Ishikawa (cell line): ENCODE results near the gene PARD3.

Experiments used
- CEBPB ChIP-seq: IDR thresholded peaks from 2 replicates; pipeline ENCODE4 v1.6.1; 2012
- CREB1 ChIP-seq: IDR thresholded peaks from 2 replicates; pipeline ENCODE4 v1.6.1; 2012; ENCODE audit warnings: low read depth
- EGR1 ChIP-seq: IDR thresholded peaks from 2 replicates; pipeline ENCODE4 v1.6.1; 2012
- EP300 ChIP-seq: IDR thresholded peaks from 2 replicates; pipeline ENCODE4 v1.6.1; 2012; ENCODE audit warnings: borderline replicate concordance
- FOXM1 ChIP-seq: IDR thresholded peaks from 2 replicates; pipeline ENCODE4 v1.6.1; 2012; ENCODE audit warnings: low read depth, borderline replicate concordance
- MAX ChIP-seq: IDR thresholded peaks from 2 replicates; pipeline ENCODE4 v1.6.1; 2012
- NFIC ChIP-seq: IDR thresholded peaks from 2 replicates; pipeline ENCODE4 v1.6.1; 2012
- RAD21 ChIP-seq: IDR thresholded peaks from 2 replicates; pipeline ENCODE4 v1.6.1; 2012; ENCODE audit warnings: low read depth
- TAF1 ChIP-seq: IDR thresholded peaks from 2 replicates; pipeline ENCODE4 v1.6.1; 2012; ENCODE audit warnings: low read depth, mild to moderate bottlenecking
- TCF12 ChIP-seq: IDR thresholded peaks from 2 replicates; pipeline ENCODE4 v1.6.1; 2012; ENCODE audit warnings: low read depth
- TEAD4 ChIP-seq: IDR thresholded peaks from 2 replicates; pipeline ENCODE4 v1.6.1; 2012
- YY1 ChIP-seq: IDR thresholded peaks from 2 replicates; pipeline ENCODE4 v1.6.1; 2012; ENCODE audit warnings: low read depth
- ZBTB7A ChIP-seq: IDR thresholded peaks from 2 replicates; pipeline ENCODE4 v1.6.1; 2012; ENCODE audit warnings: low read depth
- TF ChIP-seq, protein P1 (sequence below): IDR thresholded peaks from 2 replicates; pipeline ENCODE4 v1.6.1; 2012; ENCODE audit warnings: low read depth, mild to moderate bottlenecking
- TF ChIP-seq, protein P2 (sequence below): IDR thresholded peaks from 2 replicates; pipeline ENCODE4 v1.6.1; 2012

Gene PARD3

DNA sequence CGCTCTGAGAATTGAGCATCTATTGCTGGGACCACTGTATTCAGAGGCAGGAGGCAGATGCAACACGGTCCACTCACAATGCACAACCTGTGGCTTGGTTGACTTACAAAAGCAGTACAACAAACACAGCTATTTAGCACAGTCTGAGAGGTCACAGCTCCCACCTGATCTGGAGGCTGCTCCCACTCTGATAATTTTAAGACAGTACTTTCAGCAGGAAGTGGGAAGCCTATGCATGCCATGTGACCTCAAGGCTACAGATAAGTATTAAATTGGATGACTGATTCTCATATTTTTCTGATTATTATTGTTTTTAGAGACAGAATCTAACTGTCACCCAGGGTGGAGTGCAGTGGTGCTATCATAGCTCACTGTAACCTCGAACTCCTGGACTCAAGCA is 659.3 kb downstream of the PARD3 start:
- TF ChIP-seq TAF1 (no peak), TCF12 (no peak), CREB1 (no peak), TEAD4 (no peak)
- TF ChIP-seq, protein P1, sequence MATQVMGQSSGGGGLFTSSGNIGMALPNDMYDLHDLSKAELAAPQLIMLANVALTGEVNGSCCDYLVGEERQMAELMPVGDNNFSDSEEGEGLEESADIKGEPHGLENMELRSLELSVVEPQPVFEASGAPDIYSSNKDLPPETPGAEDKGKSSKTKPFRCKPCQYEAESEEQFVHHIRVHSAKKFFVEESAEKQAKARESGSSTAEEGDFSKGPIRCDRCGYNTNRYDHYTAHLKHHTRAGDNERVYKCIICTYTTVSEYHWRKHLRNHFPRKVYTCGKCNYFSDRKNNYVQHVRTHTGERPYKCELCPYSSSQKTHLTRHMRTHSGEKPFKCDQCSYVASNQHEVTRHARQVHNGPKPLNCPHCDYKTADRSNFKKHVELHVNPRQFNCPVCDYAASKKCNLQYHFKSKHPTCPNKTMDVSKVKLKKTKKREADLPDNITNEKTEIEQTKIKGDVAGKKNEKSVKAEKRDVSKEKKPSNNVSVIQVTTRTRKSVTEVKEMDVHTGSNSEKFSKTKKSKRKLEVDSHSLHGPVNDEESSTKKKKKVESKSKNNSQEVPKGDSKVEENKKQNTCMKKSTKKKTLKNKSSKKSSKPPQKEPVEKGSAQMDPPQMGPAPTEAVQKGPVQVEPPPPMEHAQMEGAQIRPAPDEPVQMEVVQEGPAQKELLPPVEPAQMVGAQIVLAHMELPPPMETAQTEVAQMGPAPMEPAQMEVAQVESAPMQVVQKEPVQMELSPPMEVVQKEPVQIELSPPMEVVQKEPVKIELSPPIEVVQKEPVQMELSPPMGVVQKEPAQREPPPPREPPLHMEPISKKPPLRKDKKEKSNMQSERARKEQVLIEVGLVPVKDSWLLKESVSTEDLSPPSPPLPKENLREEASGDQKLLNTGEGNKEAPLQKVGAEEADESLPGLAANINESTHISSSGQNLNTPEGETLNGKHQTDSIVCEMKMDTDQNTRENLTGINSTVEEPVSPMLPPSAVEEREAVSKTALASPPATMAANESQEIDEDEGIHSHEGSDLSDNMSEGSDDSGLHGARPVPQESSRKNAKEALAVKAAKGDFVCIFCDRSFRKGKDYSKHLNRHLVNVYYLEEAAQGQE: no peak

DNA sequence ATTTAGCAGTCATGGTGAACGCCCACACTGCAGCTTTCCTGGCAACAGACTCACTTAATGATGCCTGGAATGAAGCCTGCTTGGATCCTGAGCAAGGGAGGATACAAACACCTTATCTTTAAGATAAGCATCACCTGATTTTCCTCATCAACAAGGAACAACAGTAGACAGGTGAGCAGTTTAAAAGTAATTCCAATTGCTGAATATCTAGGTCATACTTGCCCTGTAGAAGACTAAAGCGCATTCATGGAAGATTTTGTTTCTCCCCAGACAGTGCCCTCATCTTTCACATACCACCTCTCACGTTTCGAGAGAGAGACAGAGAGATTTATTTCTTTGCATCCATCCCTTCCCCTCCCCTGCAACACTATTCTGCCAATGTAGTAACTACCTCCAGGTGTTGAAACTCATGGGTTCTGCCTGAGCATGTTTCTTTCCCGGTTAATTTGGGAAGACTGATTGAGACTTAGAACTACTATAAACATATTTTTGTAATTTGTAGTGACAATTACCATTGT is 660.7 kb downstream of the PARD3 start:
- TF ChIP-seq TCF12: no peak
- no peak for TF ChIP-seq TAF1
- no peak for TF ChIP-seq EGR1
- TF ChIP-seq FOXM1: no peak
- TF ChIP-seq, protein P1: no peak
- no peak for TF ChIP-seq YY1
- TF ChIP-seq RAD21: no peak
- TF ChIP-seq EP300: no peak
- TF ChIP-seq CEBPB: no peak
- TF ChIP-seq ZBTB7A: no peak

DNA sequence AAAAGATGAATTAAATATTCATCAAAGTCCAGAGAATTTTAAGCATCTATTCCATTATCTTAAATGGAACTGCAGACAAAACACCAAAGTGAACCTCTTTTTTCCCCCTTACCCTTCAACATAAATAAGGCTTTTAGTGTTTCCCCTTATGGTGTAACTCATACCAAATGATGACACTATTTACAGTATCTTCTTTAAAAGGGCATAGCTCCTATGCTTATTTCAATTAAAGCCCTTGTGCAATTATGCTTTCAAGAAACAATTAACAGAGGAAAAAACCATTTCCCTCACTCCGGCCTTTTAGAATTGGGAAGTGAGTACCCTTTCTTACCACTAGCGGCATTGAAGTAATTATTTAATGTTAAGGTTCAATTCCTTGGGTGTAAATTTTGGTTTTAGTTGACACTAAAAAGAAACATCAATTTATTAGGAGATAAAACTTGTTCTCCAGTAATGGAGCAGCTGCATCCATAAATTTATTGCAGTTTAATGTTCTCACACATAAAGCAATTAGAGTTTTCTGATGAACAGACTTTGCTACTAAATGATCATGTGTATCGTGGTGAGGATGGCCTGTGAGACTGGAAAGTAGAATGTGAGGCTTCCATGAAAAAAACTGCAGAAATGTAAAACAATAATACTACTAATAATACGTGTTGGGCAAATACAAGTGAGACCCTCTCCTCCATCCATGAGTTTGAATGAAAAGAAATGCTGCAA is 661.3 kb downstream of the PARD3 start:
- TF ChIP-seq EGR1: no peak
- no peak for TF ChIP-seq YY1
- TF ChIP-seq CEBPB: no peak
- TF ChIP-seq, protein P2, sequence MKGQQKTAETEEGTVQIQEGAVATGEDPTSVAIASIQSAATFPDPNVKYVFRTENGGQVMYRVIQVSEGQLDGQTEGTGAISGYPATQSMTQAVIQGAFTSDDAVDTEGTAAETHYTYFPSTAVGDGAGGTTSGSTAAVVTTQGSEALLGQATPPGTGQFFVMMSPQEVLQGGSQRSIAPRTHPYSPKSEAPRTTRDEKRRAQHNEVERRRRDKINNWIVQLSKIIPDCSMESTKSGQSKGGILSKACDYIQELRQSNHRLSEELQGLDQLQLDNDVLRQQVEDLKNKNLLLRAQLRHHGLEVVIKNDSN: no peak
- no peak for TF ChIP-seq FOXM1
- TF ChIP-seq CREB1: no peak
- TF ChIP-seq MAX: no peak
- no peak for TF ChIP-seq TAF1

DNA sequence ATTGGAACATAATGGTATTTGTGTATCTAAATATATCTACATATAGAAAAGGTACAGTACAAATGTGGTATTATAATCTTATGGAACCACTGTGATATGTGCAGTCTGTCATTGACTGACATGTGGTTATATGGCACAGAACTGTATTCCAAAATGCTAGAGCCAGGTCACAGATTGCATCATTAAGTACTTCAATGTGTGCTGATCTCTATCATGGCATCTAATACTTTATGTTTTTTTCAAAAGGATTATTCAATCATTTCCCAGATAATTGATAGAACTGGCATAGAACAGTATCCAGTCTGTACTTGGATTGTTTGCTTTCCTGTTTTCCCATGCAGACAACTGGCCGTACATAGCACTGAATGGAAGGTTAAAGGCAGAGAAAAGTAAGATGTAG is 662.7 kb downstream of the PARD3 start:
- no peak for TF ChIP-seq NFIC
- no peak for TF ChIP-seq EGR1
- TF ChIP-seq TAF1: no peak
- TF ChIP-seq ZBTB7A: no peak
- TF ChIP-seq FOXM1: no peak
- no peak for TF ChIP-seq TCF12
- TF ChIP-seq TEAD4: no peak
- TF ChIP-seq YY1: no peak
- TF ChIP-seq CREB1: no peak
- TF ChIP-seq MAX: no peak
- TF ChIP-seq RAD21: no peak
- TF ChIP-seq, protein P1: no peak

DNA sequence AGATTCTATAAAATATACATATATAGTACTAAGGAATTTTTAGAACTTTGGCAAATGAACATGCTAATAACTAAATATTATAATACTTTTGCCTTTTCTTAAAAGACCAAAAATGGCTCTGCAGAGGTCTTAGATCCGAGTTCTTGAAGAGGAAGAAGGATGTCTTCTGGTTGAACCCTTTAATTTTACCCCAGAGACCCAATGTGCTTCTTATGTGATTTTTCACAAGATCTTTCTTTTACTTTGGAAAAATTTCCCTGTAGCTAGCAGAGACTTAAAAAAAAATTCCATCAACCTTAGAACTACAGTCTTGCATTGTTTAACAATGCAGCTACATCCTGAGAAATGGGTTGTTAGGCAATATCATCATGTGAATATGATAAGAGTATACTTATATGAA is 663.2 kb downstream of the PARD3 start:
- no peak for TF ChIP-seq EP300
- no peak for TF ChIP-seq EGR1
- TF ChIP-seq CREB1: no peak
- no peak for TF ChIP-seq TCF12
- no peak for TF ChIP-seq RAD21
- TF ChIP-seq, protein P1: no peak
